CD4-positive, alpha-beta memory T cell (primary cell): Measurements from ENCODE around the gene IL22RA2. TPM values are rescaled to one million over a fixed set of nuclear protein-coding genes. Genes with fewer than 3 reads are reported as not detected.

Experiments
- CTCF ChIA-PET: fragments of 350-600 bp; sonication (Branson Sonifier 250); formaldehyde crosslinking; loops from one replicate; lab custom pipeline; 2021; ENCODE audit warnings: inconsistent platforms; ENCODE audit not compliant: partially characterized antibody; lab: Charles Lee
- POLR2A ChIA-PET: fragments of 350-600 bp; sonication (Branson Sonifier 250); formaldehyde crosslinking; loops from one replicate; lab custom pipeline; 2021; ENCODE audit not compliant: partially characterized antibody; lab: Charles Lee
- DNase-seq, 5 donors: peaks; one replicate each; pipeline versions ENCODE4 v3.0.0 to v3.0.0-alpha.2; 2020 to 2022; ENCODE audit warnings: mixed read lengths in 1 of 5
- H3K27ac ChIP-seq: one replicate; pipeline ENCODE4 v1.7.0; 2013; ENCODE audit warnings: low read depth, low read length
- H3K27me3 ChIP-seq: 2 replicates; pipeline ENCODE4 v1.7.0; 2013; ENCODE audit warnings: mild to moderate bottlenecking, low read length, moderate library complexity; ENCODE audit not compliant: insufficient read depth
- H3K36me3 ChIP-seq: 2 replicates; pipeline ENCODE4 v1.7.0; 2013; ENCODE audit warnings: mild to moderate bottlenecking, low read length, moderate library complexity; ENCODE audit not compliant: insufficient read depth
- H3K4me1 ChIP-seq: 2 replicates; pipeline ENCODE4 v1.7.0; 2013; ENCODE audit warnings: mild to moderate bottlenecking, low read length, moderate library complexity; ENCODE audit not compliant: insufficient read depth
- H3K4me3 ChIP-seq, 2 donors: one replicate each; pipeline ENCODE4 v1.7.0; 2013; ENCODE audit warnings: low read length in 2 of 2, mild to moderate bottlenecking in 1 of 2
- H3K9me3 ChIP-seq, 2 donors: one replicate each; pipeline ENCODE4 v1.7.0; 2013; ENCODE audit warnings: low read length in 2 of 2, control low read depth in 1 of 2; ENCODE audit not compliant: control insufficient read depth in 1 of 2
- H3K27ac Mint-ChIP-seq, 7 donors: one replicate each; pipeline ENCODE4 v1.8.0; 2020 to 2021; ENCODE audit warnings: mixed read lengths in 7 of 7, mild to moderate bottlenecking in 6 of 7, inconsistent platforms in 3 of 7, moderate library complexity in 3 of 7
- H3K27me3 Mint-ChIP-seq, 2 donors: one replicate each; pipeline ENCODE4 v1.8.0; 2020 to 2021; ENCODE audit warnings: mixed read lengths in 2 of 2
- H3K36me3 Mint-ChIP-seq, 2 donors: one replicate each; pipeline ENCODE4 v1.8.0; 2020 to 2021; ENCODE audit warnings: mixed read lengths in 2 of 2, inconsistent platforms in 1 of 2, mild to moderate bottlenecking in 1 of 2
- H3K4me1 Mint-ChIP-seq, 4 donors: one replicate each; pipeline ENCODE4 v1.8.0; 2020 to 2021; ENCODE audit warnings: mixed read lengths in 4 of 4, mild to moderate bottlenecking in 1 of 4
- H3K4me3 Mint-ChIP-seq, 8 donors: one replicate each; pipeline ENCODE4 v1.8.0; 2020 to 2021; ENCODE audit warnings: mixed read lengths in 8 of 8, mild to moderate bottlenecking in 7 of 8, moderate library complexity in 6 of 8, inconsistent platforms in 3 of 8
- H3K9me3 Mint-ChIP-seq, 8 donors: one replicate each; pipeline ENCODE4 v1.8.0; 2020 to 2021; ENCODE audit warnings: mixed read lengths in 8 of 8, mild to moderate bottlenecking in 5 of 8, inconsistent platforms in 3 of 8, moderate library complexity in 1 of 8
- intact Hi-C: fragments of 100-400 bp; cut with micrococcal nuclease; formaldehyde crosslinking; loops from one replicate; pipeline ENCODE4 v1.15.1; 2023
- polyA plus RNA-seq, 2 donors: library from polyadenylated mRNA; unstranded; fragments of 300-500 nt; fragmentation: Illumina TruSeq; gene quantifications; one replicate each; pipeline ENCODE4 v1.2.3, GENCODE V29; 2021
- total RNA-seq, 2 experiments: library from RNA; stranded (reverse); gene quantifications; one replicate each; pipeline ENCODE4 v1.2.3, GENCODE V29; 2021

Gene IL22RA2
- total and polyA plus RNA-seq, 4 experiments from 2014 or later: not detected

GRCh38 chr6:137202078-137202477 lies 28.6 kb upstream of the IL22RA2 start:
- Histone ChIP-seq H3K36me3 (peaks cover 50% of the 10 kb centered on the region), H3K27me3 (no peaks in the 10 kb centered on the region), H3K4me3 (no peak overlapping the region), H3K27ac (no peak overlapping the region), H3K9me3 (no peaks in the 10 kb centered on the region), H3K4me1 (no peaks in the 10 kb centered on the region)
- ChIA-PET POLR2A (interaction anchor here (0.7 kb wide), 1 partner anchor 725 kb away, joined by 4 read pairs; no protein-coding TSS in a partner anchor), CTCF (no interaction called here)
- Mint-ChIP-seq H3K27ac (peak overlapping the region in 1 of 7 donors; percentile 17), H3K4me1 (peaks cover 5 to 11% (median 7%) of the 10 kb centered on the region in 4 donors), H3K36me3 (peaks cover 56 to 65% of the 10 kb centered on the region in 2 donors), H3K4me3 (no peak overlapping the region), H3K27me3 (no peaks in the 10 kb centered on the region), H3K9me3 (no peaks in the 10 kb centered on the region)
- intact Hi-C loops: no loop called here
- no peak for DNase-seq

- ChIA-PET POLR2A (no interaction called here), CTCF (no interaction called here)
- DNase-seq: no peak
- H3K9me3 Mint-ChIP-seq: no peaks in the 10 kb centered on the region
- H3K36me3 ChIP-seq: peaks cover 47% of the 10 kb centered on the region
- peaks cover 10 to 18% (median 11%) of the 10 kb centered on the region in 4 donors for H3K4me1 Mint-ChIP-seq
- no peaks in the 10 kb centered on the region for H3K27me3 Mint-ChIP-seq
- no peak overlapping the region for H3K4me3 ChIP-seq
- H3K36me3 Mint-ChIP-seq: peaks cover 52 to 59% of the 10 kb centered on the region in 2 donors
- H3K9me3 ChIP-seq: no peaks in the 10 kb centered on the region
- H3K4me3 Mint-ChIP-seq: no peak overlapping the region
- no peak overlapping the region for H3K27ac ChIP-seq
- H3K27ac Mint-ChIP-seq: no peak overlapping the region
- intact Hi-C loops: no loop called here
- peaks cover under 1% of the 10 kb centered on the region for H3K4me1 ChIP-seq
- no peaks in the 10 kb centered on the region for H3K27me3 ChIP-seq
Observed at GRCh38 chr6:137201006-137201405, 27.6 kb upstream of the IL22RA2 start.

DNA sequence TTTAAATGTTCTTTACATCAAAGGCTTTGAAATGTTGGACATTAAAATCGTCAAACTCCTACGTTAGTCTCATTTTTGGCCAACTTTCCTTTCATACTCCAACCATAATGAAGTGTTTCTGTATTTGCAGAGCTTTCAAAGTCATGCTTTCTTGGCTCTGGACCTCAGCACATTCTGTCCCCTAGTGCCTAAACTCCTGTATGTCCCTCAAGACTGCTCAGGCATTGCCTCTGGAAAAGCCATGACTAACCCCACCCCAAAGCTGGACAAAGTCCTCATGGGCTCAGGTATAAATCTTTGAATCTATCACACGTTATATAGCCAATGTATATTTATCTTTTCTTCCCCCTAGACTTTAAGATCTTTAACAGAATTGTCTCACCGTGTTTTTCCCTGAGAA lies 26.8 kb upstream of the IL22RA2 start:
- H3K27ac Mint-ChIP-seq: no peak overlapping the region
- peaks cover 5% of the 10 kb centered on the region for H3K4me1 ChIP-seq
- intact Hi-C loops: no loop called here
- ChIA-PET POLR2A (no interaction called here), CTCF (no interaction called here)
- H3K27ac ChIP-seq: no peak overlapping the region
- H3K4me3 Mint-ChIP-seq: no peak overlapping the region
- H3K9me3 ChIP-seq: no peaks in the 10 kb centered on the region
- peaks cover 41% of the 10 kb centered on the region for H3K36me3 ChIP-seq
- H3K9me3 Mint-ChIP-seq: no peaks in the 10 kb centered on the region
- H3K27me3 ChIP-seq: no peaks in the 10 kb centered on the region
- no peak for DNase-seq
- H3K4me3 ChIP-seq: no peak overlapping the region
- H3K27me3 Mint-ChIP-seq: no peaks in the 10 kb centered on the region
- H3K36me3 Mint-ChIP-seq: peaks cover 48 to 54% of the 10 kb centered on the region in 2 donors
- peaks cover 12 to 22% (median 16%) of the 10 kb centered on the region in 4 donors for H3K4me1 Mint-ChIP-seq

DNA sequence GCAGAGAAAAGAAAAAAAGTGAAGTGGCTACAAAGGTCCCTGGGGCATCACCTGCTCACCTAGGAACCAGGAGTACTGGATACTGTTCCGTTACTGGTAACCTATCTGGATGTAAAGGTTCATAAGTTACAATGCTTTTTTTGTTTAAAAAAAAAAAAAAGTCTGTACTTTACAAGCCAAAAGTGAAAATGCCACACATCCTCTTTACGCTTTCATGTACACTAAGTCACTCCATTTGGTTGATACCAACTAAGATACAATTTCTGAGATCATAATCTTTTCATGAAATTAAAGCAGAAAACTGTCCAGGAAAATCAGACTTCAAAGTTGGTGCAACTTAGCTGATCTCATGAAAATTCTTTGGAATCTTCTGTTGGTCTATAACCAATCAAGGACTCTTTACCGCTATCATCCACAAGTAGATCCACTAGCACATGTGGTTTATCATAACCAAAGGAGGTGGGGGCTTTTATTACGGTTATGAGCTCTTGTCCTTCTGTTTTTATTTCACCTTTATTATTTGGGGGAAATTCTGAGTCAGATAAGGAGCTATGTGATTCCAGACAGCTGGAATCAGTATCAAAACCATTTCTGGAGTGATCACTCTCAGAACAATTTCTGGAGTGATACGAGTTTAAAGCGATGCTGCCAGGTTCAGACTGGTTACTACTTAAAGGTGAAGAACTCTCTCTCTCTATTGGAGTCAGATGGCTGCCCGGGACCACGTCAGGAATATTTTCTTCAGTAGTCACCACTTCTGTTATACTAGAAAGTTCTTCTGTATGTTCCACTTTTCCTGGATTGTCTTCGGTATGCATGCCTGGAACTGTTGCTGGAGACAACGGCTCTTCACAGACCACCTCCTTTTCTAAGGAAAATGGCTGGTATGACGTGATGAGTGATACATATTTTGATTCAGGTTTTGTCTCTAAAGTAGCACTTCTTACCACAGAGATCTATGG lies 24.5 kb upstream of the IL22RA2 start:
- intact Hi-C loops: no loop called here
- Mint-ChIP-seq H3K4me1 (peaks cover 8 to 22% (median 15%) of the 10 kb centered on the region in 4 donors), H3K9me3 (no peaks in the 10 kb centered on the region), H3K27me3 (no peaks in the 10 kb centered on the region), H3K36me3 (peaks cover 28 to 33% of the 10 kb centered on the region in 2 donors), H3K27ac (peak overlapping the region in 2 of 7 donors; percentile 16 to 18), H3K4me3 (peak overlapping the region in 1 of 8 donors; percentile 10)
- H3K36me3 ChIP-seq: peaks cover 19% of the 10 kb centered on the region
- no peak overlapping the region for H3K27ac ChIP-seq
- no peaks in the 10 kb centered on the region for H3K27me3 ChIP-seq
- no peak overlapping the region for H3K4me3 ChIP-seq
- ChIA-PET POLR2A (no interaction called here), CTCF (no interaction called here)
- DNase-seq: no peak
- peaks cover 5% of the 10 kb centered on the region for H3K4me1 ChIP-seq
- no peaks in the 10 kb centered on the region for H3K9me3 ChIP-seq

DNA sequence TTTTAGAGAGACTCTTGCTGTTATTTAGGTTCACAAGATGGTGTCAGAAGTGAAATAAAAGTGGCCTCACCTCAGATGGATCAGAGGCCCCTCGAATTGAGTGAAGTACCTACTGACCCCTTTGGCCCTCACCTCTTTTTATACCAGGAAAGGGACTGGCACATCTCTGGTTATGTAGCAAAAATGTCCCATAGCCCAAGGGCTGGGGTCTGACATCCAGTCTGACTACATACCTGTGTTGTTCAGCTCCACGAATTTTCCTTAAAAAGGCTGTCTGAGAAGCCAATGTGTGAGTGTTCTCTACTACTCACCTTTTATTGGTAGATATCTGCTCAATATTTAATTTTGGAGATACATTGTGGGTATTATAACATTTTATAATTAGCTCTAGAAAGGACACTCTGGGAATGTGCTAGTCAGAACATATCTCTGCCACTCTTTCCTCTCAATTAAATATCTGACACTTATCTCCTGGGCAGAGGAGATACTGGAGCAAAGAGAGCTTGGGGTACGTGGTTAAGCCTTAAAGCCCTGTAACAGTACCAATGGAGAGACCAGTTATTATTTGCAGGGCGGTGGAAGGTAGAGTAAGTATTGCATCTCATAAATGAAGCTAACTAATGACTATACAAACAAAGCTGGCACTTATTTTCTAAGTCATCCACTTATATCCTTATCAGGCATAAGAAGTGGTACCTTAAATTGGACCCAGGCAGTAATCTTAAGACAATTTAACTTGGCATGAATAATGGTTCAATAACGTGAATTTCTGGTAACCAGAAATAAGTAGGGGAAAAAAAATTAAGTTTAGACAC lies 20.0 kb upstream of the IL22RA2 start:
- intact Hi-C loops: no loop called here
- Histone ChIP-seq H3K27me3 (no peaks in the 10 kb centered on the region), H3K4me1 (peaks cover 5% of the 10 kb centered on the region), H3K36me3 (peaks cover 6% of the 10 kb centered on the region), H3K27ac (no peak overlapping the region), H3K4me3 (no peak overlapping the region), H3K9me3 (no peaks in the 10 kb centered on the region)
- Mint-ChIP-seq H3K27ac (no peak overlapping the region), H3K27me3 (no peaks in the 10 kb centered on the region), H3K9me3 (peaks cover 0 to 12% (median 5%) of the 10 kb centered on the region in 8 donors), H3K4me1 (peaks cover 8 to 22% (median 15%) of the 10 kb centered on the region in 4 donors), H3K4me3 (no peak overlapping the region), H3K36me3 (peaks cover 9 to 12% of the 10 kb centered on the region in 2 donors)
- ChIA-PET CTCF (interaction anchor here (0.7 kb wide), 1 partner anchor 222 kb away, joined by 3 read pairs; no protein-coding TSS in a partner anchor), POLR2A (no interaction called here)
- DNase-seq: no peak

GRCh38 chr6:137192821-137193220 lies 19.4 kb upstream of the IL22RA2 start:
- Mint-ChIP-seq H3K27ac (peak overlapping the region in 1 of 7 donors; percentile 57), H3K9me3 (peaks cover 0 to 15% (median 8%) of the 10 kb centered on the region in 8 donors), H3K4me1 (peaks cover 8 to 16% (median 12%) of the 10 kb centered on the region in 4 donors), H3K4me3 (no peak overlapping the region), H3K36me3 (peaks cover 3 to 5% of the 10 kb centered on the region in 2 donors), H3K27me3 (no peaks in the 10 kb centered on the region)
- no peaks in the 10 kb centered on the region for H3K36me3 ChIP-seq
- H3K4me1 ChIP-seq: peaks cover 5% of the 10 kb centered on the region
- no peak overlapping the region for H3K27ac ChIP-seq
- H3K27me3 ChIP-seq: no peaks in the 10 kb centered on the region
- DNase-seq: no peak
- H3K9me3 ChIP-seq: no peaks in the 10 kb centered on the region
- intact Hi-C loops: no loop called here
- POLR2A ChIA-PET: no interaction called here
- no peak overlapping the region for H3K4me3 ChIP-seq
- CTCF ChIA-PET: no interaction called here

DNA sequence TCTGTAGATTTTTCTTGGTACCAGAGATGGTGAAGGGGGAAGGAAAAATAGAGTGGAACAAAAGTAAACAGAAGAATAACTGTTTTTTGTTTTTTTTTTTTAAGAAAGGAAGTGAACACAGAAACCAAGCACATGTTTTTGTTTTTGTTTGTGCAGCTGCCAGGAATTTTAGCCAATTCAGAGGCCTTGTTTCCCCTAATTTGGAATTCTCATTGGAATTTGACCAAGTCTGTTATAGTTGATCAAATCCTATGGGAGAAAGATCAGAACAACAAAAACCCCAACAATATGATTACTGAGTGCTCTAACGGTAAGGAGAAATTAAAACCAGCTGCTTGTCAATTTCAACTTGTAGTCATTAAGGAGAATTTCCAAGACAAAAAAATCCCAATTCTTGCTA lies 18.2 kb upstream of the IL22RA2 start:
- intact Hi-C loops: no loop called here
- Mint-ChIP-seq H3K4me3 (no peak overlapping the region), H3K4me1 (peaks cover 6 to 14% (median 8%) of the 10 kb centered on the region in 4 donors), H3K36me3 (peaks cover 0 to 2% of the 10 kb centered on the region in 2 donors), H3K27ac (no peak overlapping the region), H3K9me3 (peaks cover 0 to 24% (median 9%) of the 10 kb centered on the region in 8 donors), H3K27me3 (no peaks in the 10 kb centered on the region)
- Histone ChIP-seq H3K4me1 (peaks cover 5% of the 10 kb centered on the region), H3K4me3 (no peak overlapping the region), H3K9me3 (no peaks in the 10 kb centered on the region), H3K27ac (no peak overlapping the region), H3K36me3 (no peaks in the 10 kb centered on the region), H3K27me3 (no peaks in the 10 kb centered on the region)
- ChIA-PET POLR2A (no interaction called here), CTCF (no interaction called here)
- no peak for DNase-seq
